ENCODE results near the gene FADS2.

Gene FADS2

GRCh38 chr11:61791737-61792309 lies 36.3 kb upstream of the FADS2 start:
- peak; percentile 28 for ATAC-seq (ENCODE audit: low read depth)

GRCh38 chr11:61792310-61793082 lies 35.6 kb upstream of the FADS2 start, which contains the start of the genes FEN1 and TMEM258:
Gene FEN1 (plus strand): TSS chr11:61792911. CDS start chr11:61795362, 2,451 bp downstream.
Gene TMEM258 (minus strand): TSS chr11:61792599. CDS start chr11:61792558, 41 bp downstream.
- ATAC-seq (ENCODE audit: low read depth): peak; percentile 89
- peak; percentile 86 to 94 for DNase-seq (ENCODE audit: low spot score in 2 of 2)
- H3K36me3 Mint-ChIP-seq: peaks cover 13% of the 10 kb centered on the region
- no peaks in the 10 kb centered on the region for H3K9me3 Mint-ChIP-seq
- H3K27ac Mint-ChIP-seq: peak within 1 kb of the TSS; percentile 98
- H3K4me3 Mint-ChIP-seq: peak within 1 kb of the TSS; percentile 96
- no peaks in the 10 kb centered on the region for H3K27me3 Mint-ChIP-seq
- peaks cover 17% of the 10 kb centered on the region for H3K4me1 Mint-ChIP-seq

More at GRCh38 chr11:61791737-61792309, 36.3 kb upstream of the FADS2 start:
- H3K27ac Mint-ChIP-seq: peak overlapping the region; percentile 98
- no peaks in the 10 kb centered on the region for H3K9me3 Mint-ChIP-seq
- peaks cover 13% of the 10 kb centered on the region for H3K36me3 Mint-ChIP-seq
- DNase-seq (ENCODE audit: low spot score in 2 of 2): no peak
- no peaks in the 10 kb centered on the region for H3K27me3 Mint-ChIP-seq
- peak overlapping the region; percentile 96 for H3K4me3 Mint-ChIP-seq
- peaks cover 14% of the 10 kb centered on the region for H3K4me1 Mint-ChIP-seq

GRCh38 chr11:61793083-61793828 lies 34.8 kb upstream of the FADS2 start:
- H3K4me1 Mint-ChIP-seq: peaks cover 15% of the 10 kb centered on the region
- H3K4me3 Mint-ChIP-seq: peak overlapping the region; percentile 96
- peak; percentile 13 for ATAC-seq (ENCODE audit: low read depth)
- no peaks in the 10 kb centered on the region for H3K9me3 Mint-ChIP-seq
- peak overlapping the region; percentile 98 for H3K27ac Mint-ChIP-seq
- H3K36me3 Mint-ChIP-seq: peaks cover 10% of the 10 kb centered on the region
- no peak for DNase-seq (ENCODE audit: low spot score in 2 of 2)
- H3K27me3 Mint-ChIP-seq: no peaks in the 10 kb centered on the region

GRCh38 chr11:61793829-61794204 lies 34.3 kb upstream of the FADS2 start:
- peaks cover 7% of the 10 kb centered on the region for H3K36me3 Mint-ChIP-seq
- DNase-seq (ENCODE audit: low spot score in 2 of 2) (no peak), ATAC-seq (ENCODE audit: low read depth) (no peak)
- H3K27ac Mint-ChIP-seq: peak overlapping the region; percentile 98
- peaks cover 15% of the 10 kb centered on the region for H3K4me1 Mint-ChIP-seq
- H3K9me3 Mint-ChIP-seq: no peaks in the 10 kb centered on the region
- no peaks in the 10 kb centered on the region for H3K27me3 Mint-ChIP-seq
- peak overlapping the region; percentile 51 for H3K4me3 Mint-ChIP-seq

DNA sequence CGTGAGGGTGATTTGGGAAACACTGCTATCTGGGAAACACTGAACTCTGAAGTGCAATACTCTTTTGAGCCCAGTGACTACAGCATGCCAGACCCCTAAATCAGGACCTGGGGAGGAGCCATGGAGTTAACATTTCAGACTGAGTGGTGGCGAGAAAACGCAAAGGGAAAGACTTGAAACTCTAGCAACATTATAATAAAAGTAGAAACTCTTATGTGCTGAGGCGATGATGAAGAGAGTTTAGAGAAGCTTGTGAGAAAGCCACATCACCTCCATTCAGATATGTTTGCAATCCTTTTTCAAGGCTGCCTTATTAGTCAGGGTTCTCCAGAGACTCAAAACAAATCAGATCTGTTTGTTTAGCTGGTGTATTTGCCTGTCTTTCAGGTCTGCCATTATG lies 33.5 kb upstream of the FADS2 start:
- Mint-ChIP-seq H3K27ac (no peak overlapping the region), H3K27me3 (no peaks in the 10 kb centered on the region), H3K36me3 (peaks cover 6% of the 10 kb centered on the region), H3K4me1 (peaks cover 15% of the 10 kb centered on the region), H3K4me3 (no peak overlapping the region), H3K9me3 (no peaks in the 10 kb centered on the region)
- DNase-seq (ENCODE audit: low spot score in 2 of 2) (no peak), ATAC-seq (ENCODE audit: low read depth) (no peak)

GRCh38 chr11:61795459-61795858 lies 32.6 kb upstream of the FADS2 start:
- H3K4me3 Mint-ChIP-seq: no peak overlapping the region
- no peaks in the 10 kb centered on the region for H3K9me3 Mint-ChIP-seq
- peaks cover 5% of the 10 kb centered on the region for H3K36me3 Mint-ChIP-seq
- no peaks in the 10 kb centered on the region for H3K27me3 Mint-ChIP-seq
- H3K27ac Mint-ChIP-seq: no peak overlapping the region
- no peak for DNase-seq (ENCODE audit: low spot score in 2 of 2)
- peaks cover 15% of the 10 kb centered on the region for H3K4me1 Mint-ChIP-seq
- no peak for ATAC-seq (ENCODE audit: low read depth)

GRCh38 chr11:61795876-61796526 lies 32.1 kb upstream of the FADS2 start:
- H3K27ac Mint-ChIP-seq: no peak overlapping the region
- H3K9me3 Mint-ChIP-seq: no peaks in the 10 kb centered on the region
- ATAC-seq (ENCODE audit: low read depth) (no peak), DNase-seq (ENCODE audit: low spot score in 2 of 2) (no peak)
- peaks cover 5% of the 10 kb centered on the region for H3K36me3 Mint-ChIP-seq
- H3K27me3 Mint-ChIP-seq: no peaks in the 10 kb centered on the region
- peaks cover 15% of the 10 kb centered on the region for H3K4me1 Mint-ChIP-seq
- no peak overlapping the region for H3K4me3 Mint-ChIP-seq

- ATAC-seq (ENCODE audit: low read depth) (peak; percentile 18), DNase-seq (ENCODE audit: low spot score in 2 of 2) (peak; percentile 57 to 68)
- Mint-ChIP-seq H3K9me3 (no peaks in the 10 kb centered on the region), H3K4me1 (peaks cover 7% of the 10 kb centered on the region), H3K27ac (no peak overlapping the region), H3K27me3 (no peaks in the 10 kb centered on the region), H3K4me3 (no peak overlapping the region), H3K36me3 (peaks cover 5% of the 10 kb centered on the region)
Observed at GRCh38 chr11:61797263-61797944, 30.7 kb upstream of the FADS2 start.

GRCh38 chr11:61799665-61800284 lies 28.3 kb upstream of the FADS2 start:
- Mint-ChIP-seq H3K4me3 (no peak overlapping the region), H3K4me1 (peaks cover 6% of the 10 kb centered on the region), H3K27me3 (no peaks in the 10 kb centered on the region), H3K36me3 (peaks cover 5% of the 10 kb centered on the region), H3K9me3 (no peaks in the 10 kb centered on the region), H3K27ac (no peak overlapping the region)
- ATAC-seq (ENCODE audit: low read depth) (no peak), DNase-seq (ENCODE audit: low spot score in 2 of 2) (no peak)

GRCh38 chr11:61800331-61801281 lies 27.5 kb upstream of the FADS2 start:
- Mint-ChIP-seq H3K36me3 (peaks cover 5% of the 10 kb centered on the region), H3K4me3 (no peak overlapping the region), H3K27me3 (no peaks in the 10 kb centered on the region), H3K27ac (no peak overlapping the region), H3K4me1 (peaks cover 6% of the 10 kb centered on the region), H3K9me3 (no peaks in the 10 kb centered on the region)
- DNase-seq (ENCODE audit: low spot score in 2 of 2) (no peak), ATAC-seq (ENCODE audit: low read depth) (no peak)

DNA sequence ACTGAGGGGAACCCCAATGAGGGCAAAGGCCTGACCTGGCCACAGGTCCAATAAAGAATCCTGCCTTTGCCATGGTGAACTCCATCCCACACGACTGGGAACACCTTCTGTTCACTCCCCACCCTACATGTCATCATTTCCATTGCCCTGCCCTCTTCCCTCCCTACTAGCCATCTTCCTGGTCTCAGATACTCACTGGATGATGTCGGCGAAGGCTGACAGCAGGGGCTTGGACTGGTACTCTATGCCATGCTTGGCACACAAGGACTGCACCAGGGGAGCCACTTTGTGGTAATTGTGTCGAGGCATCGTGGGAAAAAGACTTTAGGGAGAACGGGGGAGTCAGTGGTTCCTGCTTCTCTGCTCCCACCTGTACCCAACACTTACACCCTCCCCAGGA lies 25.5 kb upstream of the FADS2 start:
- H3K36me3 Mint-ChIP-seq: no peaks in the 10 kb centered on the region

GRCh38 chr11:61803889-61804647 lies 24.0 kb upstream of the FADS2 start:
- H3K27ac Mint-ChIP-seq: no peak overlapping the region
- H3K9me3 Mint-ChIP-seq: no peaks in the 10 kb centered on the region
- H3K4me3 Mint-ChIP-seq: no peak overlapping the region
- DNase-seq (ENCODE audit: low spot score in 2 of 2) (no peak), ATAC-seq (ENCODE audit: low read depth) (no peak)
- H3K4me1 Mint-ChIP-seq: peaks cover 3% of the 10 kb centered on the region
- no peaks in the 10 kb centered on the region for H3K27me3 Mint-ChIP-seq
- H3K36me3 Mint-ChIP-seq: no peaks in the 10 kb centered on the region

More for the DNA sequence above, 25.5 kb upstream of the FADS2 start:
- no peaks in the 10 kb centered on the region for H3K9me3 Mint-ChIP-seq
- ATAC-seq (ENCODE audit: low read depth): no peak
- no peaks in the 10 kb centered on the region for H3K27me3 Mint-ChIP-seq
- H3K4me1 Mint-ChIP-seq: peaks cover 3% of the 10 kb centered on the region
- DNase-seq (ENCODE audit: low spot score in 2 of 2): no peak
- H3K4me3 Mint-ChIP-seq: no peak overlapping the region
- H3K27ac Mint-ChIP-seq: no peak overlapping the region
